Amygdala (tissue), 56 donors: ENCODE results near the gene RPP21.
"Not testable (repeated sequence)": the region's sequence is repeated elsewhere in the genome, so short reads cannot be mapped to it uniquely, and the experiment has no call there.

Experiments
- DNase-seq, 56 donors: peaks; one replicate each; lab custom pipeline; 2025; lab: John Stamatoyannopoulos, UW

RPP21 gene

GRCh38 chr6:30369280-30369679 is 24.3 kb downstream of the RPP21 start:
- DNase-seq = not testable (repeated sequence)

GRCh38 chr6:30378290-30378937 is 33.5 kb downstream of the RPP21 start:
- no peak for DNase-seq

GRCh38 chr6:30380464-30380863 is 35.5 kb downstream of the RPP21 start:
- DNase-seq = no peak

GRCh38 chr6:30386166-30386565 is 41.2 kb downstream of the RPP21 start:
- no peak for DNase-seq

- DNase-seq = no peak
These were observed 46.3 kb downstream of the RPP21 start for GRCh38 chr6:30391240-30391639.

- no peak for DNase-seq
These were observed 49.2 kb downstream of the RPP21 start for GRCh38 chr6:30394139-30394538.
